GM21619 (cell line): ENCODE results near the gene EIF1B.

ENCODE experiments used
- ATAC-seq: cut with Tn5 transposase; IDR thresholded peaks from one replicate; pipeline ENCODE4 v1.9.1; 2021; ENCODE audit not compliant: unreplicated experiment

EIF1B gene

GRCh38 chr3:40340541-40341170 is 31.1 kb downstream of the EIF1B start:
- ATAC-seq, result no peak

GRCh38 chr3:40341671-40342070 is 32.2 kb downstream of the EIF1B start:
- no peak for ATAC-seq

- ATAC-seq, result no peak
Measured at GRCh38 chr3:40350529-40350928, 41.0 kb downstream of the EIF1B start.

- no peak for ATAC-seq
Measured at GRCh38 chr3:40355410-40355809, 45.9 kb downstream of the EIF1B start.

GRCh38 chr3:40358454-40358853 is 48.9 kb downstream of the EIF1B start:
- ATAC-seq, result no peak
